ENCODE data around the gene CARD11. TPM values are rescaled to one million over a fixed set of nuclear protein-coding genes. Genes with fewer than 3 reads are reported as not detected.

CARD11 gene
- polyA plus RNA-seq, 1 of the 3 experiments (the other 2 are of a cell fraction): not detected

DNA sequence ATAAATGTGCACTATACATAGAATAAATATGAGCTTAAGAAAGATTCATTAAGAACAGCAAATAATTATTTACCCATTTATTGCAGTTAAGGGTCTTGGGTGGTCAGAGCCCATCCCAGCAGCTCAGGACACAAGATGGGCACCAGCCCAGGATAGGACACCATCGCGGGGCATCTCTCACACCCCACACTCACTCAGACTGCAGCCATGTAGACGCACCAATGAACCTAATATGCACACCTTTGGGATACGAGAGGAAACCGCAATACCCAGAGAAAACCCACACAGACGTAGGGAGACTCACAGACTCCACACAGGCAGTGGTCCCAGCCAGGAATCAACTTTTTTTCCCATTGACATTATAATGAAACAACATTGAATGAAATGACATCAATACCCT, 36.0 kb downstream of the CARD11 start:
- 57% methylated on average over 6 of the region's 6 CpGs for WGBS (ENCODE audit: low lambda C conversion rate)
- ChIA-PET CTCF (interaction anchor here (0.8 to 1.5 kb wide), 3 partner anchors 11 to 81 kb away, joined by 3 to 5 read pairs (median 4); no protein-coding TSS in a partner anchor), POLR2A (no interaction called here)
- no peak overlapping the region for H2AFZ ChIP-seq (ENCODE audit: low read depth)
- no peak for DNase-seq
- H3K4me2 ChIP-seq: no peak overlapping the region
- H3K27ac ChIP-seq (ENCODE audit: low read depth in 2 of 2, low read length in 1 of 2): no peak overlapping the region
- H3K9ac ChIP-seq: no peak overlapping the region
- H3K79me2 ChIP-seq (ENCODE audit: insufficient read depth): no peaks in the 10 kb centered on the region
- no peaks in the 10 kb centered on the region for H3F3A ChIP-seq (replicated peaks; ENCODE audit: insufficient read depth)
- no peaks in the 10 kb centered on the region for H4K20me1 ChIP-seq (ENCODE audit: insufficient read depth)
- no peaks in the 10 kb centered on the region for H3K9me3 ChIP-seq
- TF ChIP-seq, protein P1, sequence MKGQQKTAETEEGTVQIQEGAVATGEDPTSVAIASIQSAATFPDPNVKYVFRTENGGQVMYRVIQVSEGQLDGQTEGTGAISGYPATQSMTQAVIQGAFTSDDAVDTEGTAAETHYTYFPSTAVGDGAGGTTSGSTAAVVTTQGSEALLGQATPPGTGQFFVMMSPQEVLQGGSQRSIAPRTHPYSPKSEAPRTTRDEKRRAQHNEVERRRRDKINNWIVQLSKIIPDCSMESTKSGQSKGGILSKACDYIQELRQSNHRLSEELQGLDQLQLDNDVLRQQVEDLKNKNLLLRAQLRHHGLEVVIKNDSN (IDR thresholded peaks at IDR 0.05; ENCODE audit: borderline replicate concordance, low read depth): no peak
- TF ChIP-seq NRF1 (IDR thresholded peaks at IDR 0.05; ENCODE audit: low read depth, low read length): no peak
- TF ChIP-seq TAF1 (IDR thresholded peaks at IDR 0.05; ENCODE audit: borderline replicate concordance, low read depth, low read length): no peak
- no peak for TF ChIP-seq FOXM1 (IDR thresholded peaks at IDR 0.05; ENCODE audit: low read depth)
- TF ChIP-seq NFIC (IDR thresholded peaks at IDR 0.05; ENCODE audit: borderline replicate concordance): no peak
- TF ChIP-seq TEAD4 (IDR thresholded peaks at IDR 0.05; ENCODE audit: borderline replicate concordance, insufficient read depth): no peak
- no peak for TF ChIP-seq JUND (IDR thresholded peaks at IDR 0.05)
- TF ChIP-seq EP300 (IDR thresholded peaks at IDR 0.05; ENCODE audit: borderline replicate concordance in 1 of 2, low read depth in 1 of 2, low read length in 1 of 2): no peak
- TF ChIP-seq, protein P2, sequence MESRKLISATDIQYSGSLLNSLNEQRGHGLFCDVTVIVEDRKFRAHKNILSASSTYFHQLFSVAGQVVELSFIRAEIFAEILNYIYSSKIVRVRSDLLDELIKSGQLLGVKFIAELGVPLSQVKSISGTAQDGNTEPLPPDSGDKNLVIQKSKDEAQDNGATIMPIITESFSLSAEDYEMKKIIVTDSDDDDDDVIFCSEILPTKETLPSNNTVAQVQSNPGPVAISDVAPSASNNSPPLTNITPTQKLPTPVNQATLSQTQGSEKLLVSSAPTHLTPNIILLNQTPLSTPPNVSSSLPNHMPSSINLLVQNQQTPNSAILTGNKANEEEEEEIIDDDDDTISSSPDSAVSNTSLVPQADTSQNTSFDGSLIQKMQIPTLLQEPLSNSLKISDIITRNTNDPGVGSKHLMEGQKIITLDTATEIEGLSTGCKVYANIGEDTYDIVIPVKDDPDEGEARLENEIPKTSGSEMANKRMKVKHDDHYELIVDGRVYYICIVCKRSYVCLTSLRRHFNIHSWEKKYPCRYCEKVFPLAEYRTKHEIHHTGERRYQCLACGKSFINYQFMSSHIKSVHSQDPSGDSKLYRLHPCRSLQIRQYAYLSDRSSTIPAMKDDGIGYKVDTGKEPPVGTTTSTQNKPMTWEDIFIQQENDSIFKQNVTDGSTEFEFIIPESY (IDR thresholded peaks at IDR 0.05; ENCODE audit: borderline replicate concordance, low read depth): no peak
- no peak for TF ChIP-seq YY1 (IDR thresholded peaks at IDR 0.05; ENCODE audit: low read depth)
- TF ChIP-seq FOXJ3 (CRISPR knock-in tag; IDR thresholded peaks at IDR 0.05): no peak
- TF ChIP-seq RXRA (IDR thresholded peaks at IDR 0.05; ENCODE audit: borderline replicate concordance, low read depth): no peak
- TF ChIP-seq RAD21 (IDR thresholded peaks at IDR 0.05; ENCODE audit: low read length): no peak
- no peak for TF ChIP-seq EZH2phosphoT487 (IDR thresholded peaks at IDR 0.05; ENCODE audit: borderline replicate concordance, low read depth)
- no peak for TF ChIP-seq SIN3A (IDR thresholded peaks at IDR 0.05; ENCODE audit: borderline replicate concordance, low read depth, low read length)
- TF ChIP-seq, protein P3, sequence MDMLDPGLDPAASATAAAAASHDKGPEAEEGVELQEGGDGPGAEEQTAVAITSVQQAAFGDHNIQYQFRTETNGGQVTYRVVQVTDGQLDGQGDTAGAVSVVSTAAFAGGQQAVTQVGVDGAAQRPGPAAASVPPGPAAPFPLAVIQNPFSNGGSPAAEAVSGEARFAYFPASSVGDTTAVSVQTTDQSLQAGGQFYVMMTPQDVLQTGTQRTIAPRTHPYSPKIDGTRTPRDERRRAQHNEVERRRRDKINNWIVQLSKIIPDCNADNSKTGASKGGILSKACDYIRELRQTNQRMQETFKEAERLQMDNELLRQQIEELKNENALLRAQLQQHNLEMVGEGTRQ (IDR thresholded peaks at IDR 0.05; ENCODE audit: borderline replicate concordance, low read depth, low read length): no peak
- TF ChIP-seq, protein P4, sequence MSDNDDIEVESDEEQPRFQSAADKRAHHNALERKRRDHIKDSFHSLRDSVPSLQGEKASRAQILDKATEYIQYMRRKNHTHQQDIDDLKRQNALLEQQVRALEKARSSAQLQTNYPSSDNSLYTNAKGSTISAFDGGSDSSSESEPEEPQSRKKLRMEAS (IDR thresholded peaks at IDR 0.05; ENCODE audit: low read depth): no peak
- TF ChIP-seq ELF1 (IDR thresholded peaks at IDR 0.05): no peak
- TF ChIP-seq RCOR1 (IDR thresholded peaks at IDR 0.05; ENCODE audit: low read length): no peak
- no peaks in the 10 kb centered on the region for H3K27me3 ChIP-seq (ENCODE audit: insufficient read depth)
- H3K9me2 ChIP-seq: no peaks in the 10 kb centered on the region
- H3K4me3 ChIP-seq (ENCODE audit: low read depth in 2 of 2, low read length in 1 of 2): no peak overlapping the region
- H3K4me1 ChIP-seq (ENCODE audit: control insufficient read depth in 1 of 2, insufficient read depth in 2 of 2, low read depth in 1 of 2, low read length in 1 of 2): peaks cover 0 to 3% of the 10 kb centered on the region in 2 experiments; a peak in 1 of 4 replicates
- H3K36me3 ChIP-seq (replicated peaks in 1 of 2; ENCODE audit: control insufficient read depth in 1 of 2, insufficient read depth in 2 of 2, low read length in 1 of 2): no peaks in the 10 kb centered on the region

All from SK-N-SH (cell line).